Activated CD8-positive, alpha-beta memory T cell treated with anti-CD3 and anti-CD28 coated beads for 4 hours (primary cell): ENCODE data around the gene FOXO4.

Experiments used
- DNase-seq, 2 donors: peaks; one replicate each; pipeline ENCODE4 v3.0.0-alpha.2; 2020; ENCODE audit warnings: low read depth in 2 of 2

Gene FOXO4

DNA sequence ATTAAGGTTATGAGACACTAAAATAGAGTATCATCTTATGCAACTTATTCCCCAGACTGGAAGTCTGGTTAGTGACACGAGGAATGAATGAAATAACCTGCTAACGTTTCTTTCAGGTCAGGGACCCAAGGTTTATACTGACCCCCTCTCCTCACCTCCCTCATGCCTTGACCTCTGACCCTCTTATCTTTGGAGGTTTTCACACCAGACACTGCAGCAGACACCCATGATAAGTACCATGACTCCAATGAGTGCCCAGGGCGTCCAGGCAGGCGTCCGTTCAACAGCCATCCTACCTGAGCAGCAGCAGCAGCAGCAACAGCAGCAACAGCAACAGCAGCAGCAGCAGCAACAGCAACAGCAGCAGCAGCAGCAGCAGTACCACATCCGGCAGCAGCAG lies 44.8 kb downstream of the FOXO4 start:
- no peak for DNase-seq

DNA sequence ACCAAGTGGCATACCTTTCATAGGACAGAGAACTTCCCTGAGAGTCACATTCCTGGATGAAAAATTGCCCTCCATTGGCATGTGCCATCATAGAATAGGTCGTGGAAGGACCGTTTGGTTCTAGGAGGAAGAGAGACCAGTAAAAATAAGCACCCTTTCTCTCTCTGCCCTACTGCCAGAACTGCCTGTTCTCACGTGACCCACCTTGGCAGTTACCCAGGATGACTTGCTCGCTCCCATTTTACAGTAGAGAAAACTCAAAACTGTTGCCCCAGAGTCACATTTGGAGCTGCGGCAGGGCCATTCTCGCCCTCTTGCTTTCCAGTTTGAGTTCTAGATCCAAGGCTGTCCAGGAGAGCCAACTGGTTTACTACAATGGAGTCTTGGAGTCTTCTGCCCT lies 47.9 kb downstream of the FOXO4 start:
- DNase-seq: no peak

DNA sequence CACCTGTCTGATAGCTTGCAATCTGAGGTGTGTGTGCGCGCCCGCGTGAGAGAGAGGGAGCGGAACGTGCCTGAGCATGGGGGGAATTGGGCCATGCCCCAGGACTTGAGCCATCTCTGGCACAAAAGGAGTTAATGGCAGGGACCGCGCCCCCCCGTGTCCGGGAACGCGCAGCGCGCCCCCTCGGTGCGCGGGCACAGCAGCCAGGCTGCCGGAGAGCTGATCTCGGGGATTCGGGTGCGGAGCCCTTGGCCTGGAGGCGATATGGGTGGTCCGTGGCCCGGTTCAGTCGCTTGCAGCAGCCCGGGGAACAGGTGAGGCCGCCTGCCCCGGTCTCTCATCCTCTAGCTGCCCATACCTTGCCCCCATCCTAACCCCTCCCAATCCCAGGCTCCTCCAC lies 49.0 kb downstream of the FOXO4 start, which contains the start of gene NLGN3:
TSS of gene NLGN3 (plus strand) at position 191 of the 400 bp plus-strand sequence. CDS start 2,909 bp downstream, outside the sequence.
- DNase-seq: no peak

DNA sequence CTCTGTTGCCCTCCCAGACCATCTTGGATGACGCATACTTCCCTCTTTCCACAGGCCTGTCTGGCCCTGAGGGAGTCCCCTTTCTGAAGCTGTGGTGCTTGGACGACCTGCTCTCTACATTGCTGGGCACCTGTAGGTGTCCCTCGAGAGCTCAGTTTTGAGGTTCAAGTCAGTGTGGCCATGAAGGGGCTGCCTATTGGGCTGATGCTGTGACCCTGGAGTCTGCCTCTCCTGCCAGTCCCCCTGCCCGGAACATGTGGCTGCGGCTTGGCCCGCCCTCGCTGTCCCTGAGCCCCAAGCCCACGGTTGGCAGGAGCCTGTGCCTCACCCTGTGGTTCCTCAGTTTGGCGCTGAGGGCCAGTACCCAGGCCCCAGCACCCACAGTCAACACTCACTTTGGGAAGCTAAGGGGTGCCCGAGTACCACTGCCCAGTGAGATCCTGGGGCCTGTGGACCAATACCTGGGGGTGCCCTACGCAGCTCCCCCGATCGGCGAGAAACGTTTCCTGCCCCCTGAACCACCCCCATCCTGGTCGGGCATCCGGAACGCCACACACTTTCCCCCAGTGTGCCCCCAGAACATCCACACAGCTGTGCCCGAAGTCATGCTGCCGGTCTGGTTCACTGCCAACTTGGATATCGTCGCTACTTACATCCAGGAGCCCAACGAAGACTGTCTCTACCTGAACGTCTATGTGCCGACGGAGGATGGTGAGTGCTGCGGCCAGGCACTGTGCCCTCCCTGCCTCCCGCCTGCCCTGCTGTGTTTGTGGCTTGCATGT lies 52.0 kb downstream of the FOXO4 start:
- DNase-seq: no peak

DNA sequence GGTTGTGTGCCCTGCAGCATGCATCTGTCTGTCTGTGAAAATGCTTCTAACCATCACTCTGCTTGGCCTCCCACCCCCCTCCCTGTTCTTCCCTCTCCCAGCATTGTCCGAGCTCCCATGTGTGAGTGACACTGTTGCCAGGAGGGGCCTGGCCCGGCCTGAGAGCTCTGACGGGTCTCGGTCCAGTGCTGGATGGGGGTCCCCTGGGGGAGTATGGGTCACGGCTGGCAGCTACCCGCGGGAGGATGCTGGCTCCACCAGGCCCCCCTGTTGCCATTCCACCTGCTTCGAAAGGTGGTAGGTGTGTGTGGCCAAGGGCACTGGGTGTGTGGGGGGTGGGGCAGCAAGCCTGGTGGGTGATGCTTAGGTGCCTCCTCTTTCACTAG lies 52.6 kb downstream of the FOXO4 start:
- DNase-seq: no peak

DNA sequence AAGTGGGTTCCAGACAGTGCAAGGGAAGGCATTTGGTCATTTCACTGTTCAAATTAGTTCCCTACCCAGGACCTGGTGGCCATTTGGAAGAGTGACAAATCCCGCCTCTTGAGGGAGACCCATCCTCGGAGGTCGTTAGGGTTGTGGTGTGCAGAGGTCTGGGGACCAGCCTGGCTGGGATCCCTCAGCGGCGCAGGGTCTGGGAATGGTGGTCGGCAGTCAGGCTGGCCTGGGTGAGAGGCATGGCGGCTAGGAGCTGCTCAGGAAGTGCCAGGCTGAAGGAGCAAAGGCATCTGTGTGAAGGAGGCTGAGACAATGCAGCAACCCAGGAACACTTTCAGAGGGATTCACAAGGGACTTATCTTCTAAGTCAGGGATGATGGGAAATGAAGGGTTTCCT lies 55.7 kb downstream of the FOXO4 start:
- DNase-seq: no peak
